CD4-positive, alpha-beta T cell treated with Interleukin-15 for 4 hours (primary cell): ENCODE results near the gene AGAP9.
"Not testable (repeated sequence)": the region's sequence is repeated elsewhere in the genome, so short reads cannot be mapped to it uniquely, and the experiment has no call there.

Source experiments
- DNase-seq: peaks from one replicate; pipeline ENCODE4 v3.0.0-alpha.2; 2020; ENCODE audit warnings: low spot score

AGAP9 gene

GRCh38 chr10:47523475-47523874, at the start of gene AGAP9:
Gene AGAP9 (minus strand): TSS chr10:47523638. CDS start chr10:47523526, 112 bp downstream.
- not testable (repeated sequence) for DNase-seq

DNA sequence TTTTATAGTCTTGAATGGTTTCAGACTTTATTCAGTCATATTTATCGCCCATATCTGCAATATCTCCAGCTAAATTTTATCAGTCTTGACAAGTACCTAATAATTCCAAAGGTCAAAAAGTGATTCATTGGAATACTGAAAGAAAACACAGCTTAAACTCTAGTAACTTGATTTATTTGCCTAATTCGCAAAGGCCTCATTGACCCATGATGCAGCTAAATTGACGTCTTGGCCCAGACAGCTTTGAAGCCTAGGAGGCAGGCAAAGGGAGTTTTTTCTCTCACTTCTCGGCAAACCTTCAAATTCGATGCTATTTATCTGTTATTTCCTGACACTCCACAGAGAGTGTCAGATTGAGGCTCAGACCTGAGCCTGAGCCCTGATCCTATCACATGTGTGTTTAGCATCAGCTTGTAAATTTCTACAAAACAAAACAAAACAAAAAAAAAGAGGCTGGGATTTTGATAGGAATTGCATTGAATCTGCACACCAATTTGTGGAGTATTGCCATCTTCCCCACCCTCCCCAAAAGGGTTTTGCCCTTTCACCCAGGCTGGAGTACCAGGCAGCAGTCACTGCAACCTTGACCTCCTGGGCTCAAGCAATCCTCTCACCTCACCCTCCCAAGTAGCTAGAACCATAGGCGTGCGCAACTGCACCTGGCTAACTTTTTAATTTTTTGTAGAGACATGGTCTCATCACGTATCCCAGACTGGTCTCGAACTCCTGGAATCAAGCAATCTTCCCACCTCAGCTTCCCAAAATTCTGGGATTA, 47.9 kb upstream of the AGAP9 start:
- DNase-seq, result not testable (repeated sequence)

DNA sequence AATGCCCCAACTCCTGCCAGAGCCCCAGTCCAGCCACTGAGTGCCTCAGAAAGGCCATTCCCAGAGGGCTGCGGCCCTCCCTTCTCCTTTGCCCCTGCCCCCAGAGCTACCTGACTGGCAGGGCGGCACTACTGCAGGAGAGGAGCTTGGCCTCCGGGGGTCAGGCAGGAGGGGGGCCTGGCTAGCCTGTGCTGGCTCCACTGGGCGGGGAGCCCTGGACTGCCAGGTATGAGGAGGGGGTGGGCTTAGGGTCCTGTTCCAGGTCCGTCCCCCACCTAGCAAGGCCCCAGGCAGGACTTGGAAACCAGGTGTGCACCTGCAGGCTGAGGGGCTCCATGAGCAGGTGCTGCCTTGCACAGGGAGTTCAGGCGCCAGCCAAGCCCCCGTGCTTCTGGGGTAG, 43.3 kb upstream of the AGAP9 start:
- DNase-seq, result not testable (repeated sequence)

DNA sequence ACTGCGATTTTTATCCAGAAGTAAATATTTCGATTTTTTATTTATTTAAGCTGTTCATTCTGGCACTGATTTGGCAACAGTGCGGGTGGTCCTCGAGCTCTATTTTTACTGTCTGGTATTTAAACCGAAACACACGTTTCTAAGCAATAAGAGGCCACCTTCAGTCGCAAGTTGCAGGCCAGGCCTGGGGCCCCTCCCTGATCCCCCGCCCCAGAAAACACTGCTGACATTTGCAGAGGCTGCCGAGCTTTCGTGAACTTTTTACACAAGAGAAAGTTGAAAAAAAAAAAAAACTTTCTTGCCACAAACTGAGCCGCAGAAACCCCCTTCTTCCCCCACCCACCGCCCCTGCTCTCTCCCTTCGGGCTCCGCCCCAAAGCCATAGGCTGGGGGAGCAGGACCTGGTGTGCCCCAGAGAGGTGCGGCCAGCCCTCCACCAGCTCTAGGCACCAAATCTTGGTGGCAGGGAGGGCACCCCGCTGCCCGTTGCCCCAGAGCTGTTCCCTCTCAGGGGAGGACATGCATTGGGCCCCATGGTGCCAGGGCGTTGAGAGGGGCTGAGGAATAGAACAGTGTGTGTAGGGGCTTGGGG, 42.8 kb upstream of the AGAP9 start:
- DNase-seq, result not testable (repeated sequence)

DNA sequence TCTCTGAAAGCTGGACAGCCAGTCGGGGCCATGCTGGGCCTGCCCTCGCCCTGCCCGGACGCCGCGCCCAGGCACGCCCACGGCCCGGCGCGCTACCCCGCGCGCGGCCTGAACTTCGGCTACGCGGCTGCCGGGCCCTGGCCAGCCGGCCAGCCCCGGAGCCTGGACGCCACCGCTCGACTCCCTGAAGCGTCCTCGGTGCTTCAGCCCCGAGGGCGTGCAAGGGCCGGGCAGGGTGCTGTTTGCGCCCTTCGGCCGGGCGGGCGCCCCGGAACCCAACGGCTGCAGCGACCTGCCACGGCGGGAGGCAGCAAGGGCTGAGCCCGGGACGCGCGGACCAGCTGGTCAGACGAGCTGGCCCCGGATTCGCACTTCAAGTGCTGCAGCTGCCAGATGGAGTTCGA, 42.1 kb upstream of the AGAP9 start:
- DNase-seq, result not testable (repeated sequence)

DNA sequence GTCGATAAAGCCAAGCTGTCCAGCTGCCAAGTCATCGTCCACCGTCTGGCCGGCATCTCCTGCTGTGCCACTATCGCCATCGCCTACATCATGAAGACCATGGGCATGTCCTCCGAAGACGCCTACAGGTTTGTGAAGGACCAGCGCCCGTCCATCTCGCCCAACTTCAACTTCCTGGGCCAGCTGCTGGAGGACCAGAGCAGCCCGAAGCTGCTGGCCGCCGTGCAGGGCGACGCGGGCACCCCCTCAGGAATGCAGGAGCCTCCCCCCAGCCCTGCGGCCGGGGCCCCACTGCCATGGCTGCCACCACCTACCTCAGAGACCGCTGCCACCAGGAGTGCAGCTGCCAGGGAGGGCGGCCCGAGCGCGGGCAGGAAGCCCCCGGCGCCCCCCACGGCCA, 41.5 kb upstream of the AGAP9 start:
- DNase-seq, result not testable (repeated sequence)

DNA sequence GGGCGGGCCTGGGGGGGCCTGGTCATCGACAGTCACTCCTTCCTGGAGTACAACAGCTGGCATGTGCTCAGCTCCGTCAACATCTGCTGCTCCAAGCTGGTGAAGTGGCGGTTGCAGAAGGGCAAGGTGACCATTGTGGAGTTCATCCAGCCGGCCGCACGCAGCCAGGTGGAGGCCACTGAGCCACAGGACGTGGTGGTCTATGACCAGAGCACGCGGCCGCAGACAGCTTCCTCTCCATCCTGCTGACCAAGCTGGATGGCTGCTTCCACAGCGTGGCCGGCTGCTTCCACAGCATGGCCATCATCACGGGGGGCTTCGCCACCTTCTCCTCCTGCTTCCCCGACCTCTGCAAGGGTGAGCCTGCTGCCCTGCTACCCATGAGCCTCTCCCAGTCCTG, 40.9 kb upstream of the AGAP9 start:
- DNase-seq, result not testable (repeated sequence)

DNA sequence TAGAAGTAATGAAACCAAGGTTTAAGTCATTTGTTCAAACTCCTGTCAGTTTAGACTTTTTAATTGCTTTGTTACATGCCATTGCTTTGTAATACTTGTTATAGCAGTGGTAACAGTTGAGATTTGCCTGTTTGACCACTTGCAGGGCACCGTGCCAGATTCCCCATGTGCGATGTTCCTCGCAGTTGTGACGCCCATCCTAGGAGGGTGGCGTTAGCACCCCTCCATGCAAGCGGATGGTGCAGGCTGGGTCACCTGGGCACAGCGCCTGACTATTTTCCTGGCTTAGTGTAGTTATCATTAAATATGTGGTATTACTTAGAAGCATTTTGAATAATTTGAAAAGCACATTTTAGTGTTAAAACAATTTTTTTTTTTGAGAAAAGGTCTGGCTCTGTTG, 37.0 kb upstream of the AGAP9 start:
- DNase-seq, result not testable (repeated sequence)

DNA sequence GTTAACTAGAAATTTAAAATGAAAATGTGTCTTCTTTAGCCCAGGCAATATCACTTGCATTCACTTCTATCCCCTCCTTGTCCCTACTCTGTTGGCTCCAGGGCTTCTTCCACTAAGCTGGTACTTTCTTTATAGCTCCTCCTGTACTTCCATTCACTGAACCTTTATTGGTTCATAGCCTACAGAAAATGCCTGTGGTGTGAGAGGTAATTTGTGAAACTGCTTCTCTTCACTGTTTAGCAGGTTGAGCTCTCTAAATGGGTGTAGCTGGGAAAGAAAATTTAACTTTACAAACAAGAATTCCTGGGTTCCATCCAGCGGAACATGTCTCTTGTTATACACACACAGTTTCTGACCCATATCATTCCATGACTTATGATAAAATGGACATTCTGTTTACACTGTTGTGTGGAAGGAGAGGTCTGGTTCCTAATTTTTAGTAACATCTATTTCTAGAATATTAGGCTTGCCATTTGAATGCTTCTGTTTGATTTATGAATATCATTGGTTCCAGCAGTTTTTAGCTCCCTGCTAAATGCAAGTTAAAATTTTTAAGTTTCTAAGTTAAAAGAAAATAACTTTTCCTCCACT, 36.4 kb upstream of the AGAP9 start:
- not testable (repeated sequence) for DNase-seq

DNA sequence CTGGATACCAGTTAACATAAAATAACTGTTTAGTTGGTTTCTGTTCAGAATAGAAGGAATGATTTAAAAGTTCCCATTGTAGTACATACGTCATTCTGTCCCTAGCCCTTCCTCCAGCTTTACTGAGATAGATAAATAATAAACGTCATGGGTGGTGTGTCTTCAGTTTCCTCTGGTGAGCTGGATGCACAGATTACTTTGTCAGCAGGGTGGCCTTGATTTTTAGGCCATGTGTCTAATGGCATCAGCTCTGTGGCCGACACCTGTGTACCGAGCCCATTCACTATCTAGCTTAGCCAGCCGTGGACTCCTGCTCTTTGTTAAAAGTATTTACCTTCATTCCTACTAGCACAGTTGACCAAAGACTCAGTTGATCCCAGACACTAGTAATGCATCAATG, 34.7 kb upstream of the AGAP9 start:
- not testable (repeated sequence) for DNase-seq

- DNase-seq, result not testable (repeated sequence)
Observed at GRCh38 chr10:47557616-47558015, 34.2 kb upstream of the AGAP9 start.

- not testable (repeated sequence) for DNase-seq
Observed at GRCh38 chr10:47555334-47555733, 31.9 kb upstream of the AGAP9 start.

GRCh38 chr10:47554552-47554951, 31.1 kb upstream of the AGAP9 start:
- not testable (repeated sequence) for DNase-seq

DNA sequence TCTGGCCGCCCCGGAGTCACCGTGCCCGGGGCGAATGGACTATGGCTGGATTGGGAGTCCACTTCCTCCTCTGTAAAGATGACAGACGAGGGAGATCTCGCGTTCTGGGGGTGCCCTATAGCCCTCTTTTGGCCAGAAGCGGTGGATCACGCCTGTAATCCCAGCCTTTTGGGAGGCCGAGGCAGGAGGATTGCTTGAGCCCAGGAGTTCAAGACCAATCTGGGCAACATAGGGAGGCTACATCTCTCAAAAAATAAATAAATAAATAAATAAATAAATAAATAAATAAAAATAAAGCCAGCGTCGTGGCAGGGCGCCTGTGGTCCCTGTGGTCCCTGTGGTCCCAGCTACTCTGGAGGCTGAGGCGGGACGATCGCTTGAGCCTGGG, 30.4 kb upstream of the AGAP9 start:
- not testable (repeated sequence) for DNase-seq

DNA sequence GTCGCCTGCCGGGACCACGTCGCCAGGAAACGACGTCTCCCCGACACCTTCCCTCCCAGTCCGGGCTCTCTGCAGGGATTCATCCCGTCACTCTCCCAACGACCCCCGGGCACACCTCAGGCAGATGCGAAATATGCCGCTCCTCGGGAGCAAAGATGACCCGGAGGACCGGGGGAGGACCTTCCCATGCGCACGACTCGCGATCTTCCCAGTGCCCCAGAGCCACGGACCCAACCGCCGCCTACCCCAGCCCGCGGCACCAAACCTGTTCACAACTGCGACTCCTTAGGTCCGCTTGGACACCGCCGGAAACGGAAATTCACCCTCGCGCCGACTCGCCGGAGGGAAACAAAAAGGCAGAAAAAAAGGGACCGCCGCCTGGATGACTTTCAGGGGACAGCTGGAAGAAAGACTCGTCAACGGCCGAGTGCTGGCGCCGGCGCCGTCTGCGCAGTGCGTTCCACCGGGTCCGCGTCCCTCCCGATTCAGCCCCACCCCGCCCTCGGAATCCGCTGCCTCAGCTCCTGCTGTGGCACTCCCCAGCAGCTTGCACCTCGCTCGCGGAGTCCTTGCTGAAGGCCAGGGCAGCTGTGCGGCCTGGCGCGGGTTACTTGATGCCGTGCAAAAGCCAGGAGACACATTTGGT, 29.9 kb upstream of the AGAP9 start:
- DNase-seq, result peak; percentile 69

GRCh38 chr10:47552719-47553118, 29.3 kb upstream of the AGAP9 start:
- peak; percentile 55 for DNase-seq

DNA sequence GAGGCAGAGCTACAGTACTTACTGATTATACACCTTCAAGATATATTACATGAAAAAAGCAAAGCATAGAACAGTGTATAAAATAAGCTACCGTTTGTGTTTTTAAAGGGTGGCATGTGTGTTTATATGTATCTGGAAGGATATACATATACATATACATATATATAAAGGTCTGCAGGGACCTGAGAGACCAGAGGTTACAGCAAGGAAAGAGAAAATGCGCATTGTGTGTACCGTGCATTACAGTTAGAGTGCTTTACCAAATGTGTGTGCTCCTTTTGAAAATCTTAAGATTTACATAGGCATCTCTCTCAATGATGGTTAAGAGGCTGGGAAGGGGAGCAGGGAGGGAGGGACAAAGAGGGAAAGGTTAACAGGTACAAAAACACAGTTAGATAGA, 23.8 kb upstream of the AGAP9 start:
- not testable (repeated sequence) for DNase-seq

DNA sequence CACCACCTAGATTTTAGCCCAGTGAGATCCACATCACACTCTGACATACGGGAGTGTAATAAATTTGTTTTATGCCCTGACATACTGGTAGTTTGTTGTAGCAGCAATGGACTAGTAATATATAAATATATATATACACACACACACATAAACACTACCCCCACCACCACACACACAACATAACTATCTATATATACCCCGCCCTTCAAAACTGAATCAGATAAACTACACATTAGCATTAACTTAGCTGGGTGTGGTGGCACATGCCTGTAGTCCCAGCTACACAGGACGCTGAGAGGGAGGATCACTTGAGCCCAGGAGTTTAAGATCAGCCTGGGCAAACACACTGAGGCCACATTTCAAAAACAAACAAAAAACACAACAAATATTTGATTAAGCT, 13.0 kb upstream of the AGAP9 start:
- DNase-seq, result not testable (repeated sequence)

GRCh38 chr10:47502313-47502712, 21.1 kb downstream of the AGAP9 start:
- DNase-seq, result not testable (repeated sequence)

GRCh38 chr10:47494226-47494625, 29.2 kb downstream of the AGAP9 start:
- DNase-seq, result not testable (repeated sequence)

DNA sequence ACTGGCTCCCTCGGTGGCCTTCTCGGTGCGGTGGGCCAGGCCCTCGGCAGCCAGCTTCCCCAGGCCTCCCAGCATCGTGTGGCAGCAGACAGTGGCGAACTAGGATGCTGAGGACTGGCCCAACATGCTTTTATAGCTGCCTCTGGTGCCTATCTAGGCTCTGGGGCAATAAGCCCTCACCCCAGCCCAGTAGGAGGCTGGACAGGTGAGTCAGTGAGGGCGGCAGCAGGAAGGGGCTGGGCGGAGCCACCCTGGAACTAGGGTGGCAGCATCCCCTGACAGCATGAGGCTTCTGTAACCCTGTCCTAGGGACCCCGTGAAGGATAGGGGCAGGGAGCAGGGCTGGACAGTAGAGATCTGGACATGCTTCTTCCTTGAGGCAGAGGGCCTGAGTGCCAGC, 31.8 kb downstream of the AGAP9 start, which contains the start of gene FAM25G:
Gene FAM25G, minus strand, starts transcription at position 101 of the 400 bp plus-strand sequence. Its CDS starts 26 bp downstream, at position 75.
- not testable (repeated sequence) for DNase-seq

GRCh38 chr10:47489630-47490029, 33.8 kb downstream of the AGAP9 start:
- not testable (repeated sequence) for DNase-seq
